ENCODE data around the gene RTN1.

The RTN1 gene

DNA sequence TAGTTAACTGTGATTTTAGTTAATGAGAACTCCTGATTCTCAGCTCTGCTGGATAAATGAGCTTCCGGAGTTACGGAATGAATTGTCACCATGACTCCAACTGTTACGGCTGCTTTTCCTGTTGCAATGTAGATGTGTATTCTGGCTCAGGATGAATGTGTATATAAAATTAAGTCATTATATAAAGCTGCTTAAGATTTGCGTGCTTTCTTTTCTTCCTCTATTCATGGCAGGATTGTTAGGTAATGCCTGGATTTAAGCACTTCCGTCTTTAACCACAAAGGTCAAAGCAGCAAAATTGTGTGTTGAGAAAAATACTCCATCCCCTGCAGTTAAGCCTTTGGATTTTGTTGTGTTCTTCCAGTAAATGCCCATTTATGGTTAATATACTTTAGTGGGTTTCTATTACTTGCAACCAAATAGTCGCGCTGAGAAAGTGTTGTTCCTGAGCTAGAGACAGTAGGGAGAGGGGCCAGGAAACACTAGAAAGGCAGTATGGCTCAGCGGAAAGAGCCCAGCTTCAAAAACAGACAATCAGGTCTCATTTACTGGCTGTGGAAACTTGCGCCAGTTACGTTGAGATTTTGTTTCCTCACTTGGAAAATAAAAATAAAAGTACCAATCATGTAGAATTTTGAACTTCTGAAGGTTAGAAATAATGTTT, 284.6 kb downstream of the RTN1 start:
- DNase-seq, result no peak
- Histone ChIP-seq H3K36me3 (ENCODE audit: control insufficient read depth, insufficient read depth, low read length) (no peaks in the 10 kb centered on the region), H2BK120ac (ENCODE audit: low read depth, low read length) (no peak overlapping the region), H2BK5ac (ENCODE audit: low read length) (no peak overlapping the region), H3K4ac (ENCODE audit: low read depth, low read length) (no peak overlapping the region), H3K27me3 (ENCODE audit: insufficient read depth, low read length, poor library complexity) (no peaks in the 10 kb centered on the region), H3K79me2 (ENCODE audit: control insufficient read depth, insufficient read depth, low read length) (no peaks in the 10 kb centered on the region), H2BK15ac (replicated peaks; ENCODE audit: low read depth) (no peak overlapping the region), H3K9ac (ENCODE audit: low read length) (no peak overlapping the region), H4K8ac (ENCODE audit: low read depth, low read length) (no peak overlapping the region), H3K4me1 (ENCODE audit: control insufficient read depth, low read depth, low read length) (no peaks in the 10 kb centered on the region), H4K5ac (ENCODE audit: low read length) (no peak overlapping the region), H3K79me1 (ENCODE audit: low read length) (no peaks in the 10 kb centered on the region), H3K27ac (ENCODE audit: low read depth, low read length) (no peak overlapping the region), H3K18ac (ENCODE audit: low read length) (no peak overlapping the region), H3K23ac (ENCODE audit: low read length) (no peak overlapping the region), H3K4me2 (ENCODE audit: low read length) (no peak overlapping the region), H3K56ac (ENCODE audit: low read length) (no peak overlapping the region), H2AK5ac (ENCODE audit: low read length) (no peak overlapping the region), H3K4me3 (ENCODE audit: low read length) (no peak overlapping the region)
- WGBS (ENCODE audit: extremely low coverage, insufficient coverage, low lambda C conversion rate), result no CpG with 5 or more reads among the region's 10 CpGs

DNA sequence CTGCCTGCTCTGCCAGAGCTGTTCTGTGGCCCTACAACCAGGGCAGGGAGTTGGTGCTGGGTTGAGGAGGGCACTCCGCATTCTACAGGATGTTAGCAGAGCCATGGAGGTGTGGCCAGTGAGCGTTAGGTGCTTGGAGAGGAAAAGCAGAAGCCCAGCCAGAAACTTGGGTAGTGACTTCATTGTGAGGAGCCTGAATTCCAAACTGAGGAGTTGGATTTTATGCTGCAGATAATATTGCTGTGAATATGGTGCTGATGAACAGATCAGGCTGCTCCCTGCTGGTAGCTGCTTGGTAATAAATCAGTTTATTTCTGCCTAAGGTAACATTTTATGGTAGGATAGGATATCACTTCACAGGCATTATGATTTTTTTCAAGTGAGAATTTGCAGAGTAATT, 286.8 kb downstream of the RTN1 start:
- no peak overlapping the region for H3K27ac ChIP-seq (ENCODE audit: low read depth, low read length)
- H3K18ac ChIP-seq (ENCODE audit: low read length), result no peak overlapping the region
- no peak overlapping the region for H4K5ac ChIP-seq (ENCODE audit: low read length)
- no peak overlapping the region for H3K4me2 ChIP-seq (ENCODE audit: low read length)
- H3K79me1 ChIP-seq (ENCODE audit: low read length), result no peaks in the 10 kb centered on the region
- no peak overlapping the region for H3K4me3 ChIP-seq (ENCODE audit: low read length)
- no peaks in the 10 kb centered on the region for H3K36me3 ChIP-seq (ENCODE audit: control insufficient read depth, insufficient read depth, low read length)
- no peak overlapping the region for H3K23ac ChIP-seq (ENCODE audit: low read length)
- no peak overlapping the region for H2BK120ac ChIP-seq (ENCODE audit: low read depth, low read length)
- H3K4ac ChIP-seq (ENCODE audit: low read depth, low read length), result no peak overlapping the region
- H2BK5ac ChIP-seq (ENCODE audit: low read length), result no peak overlapping the region
- no peaks in the 10 kb centered on the region for H3K79me2 ChIP-seq (ENCODE audit: control insufficient read depth, insufficient read depth, low read length)
- DNase-seq, result peak; percentile 43
- H3K9ac ChIP-seq (ENCODE audit: low read length), result no peak overlapping the region
- H3K56ac ChIP-seq (ENCODE audit: low read length), result no peak overlapping the region
- no peak overlapping the region for H2BK15ac ChIP-seq (replicated peaks; ENCODE audit: low read depth)
- H3K4me1 ChIP-seq (ENCODE audit: control insufficient read depth, low read depth, low read length), result no peaks in the 10 kb centered on the region
- no CpG with 5 or more reads among the region's 2 CpGs for WGBS (ENCODE audit: extremely low coverage, insufficient coverage, low lambda C conversion rate)
- H4K8ac ChIP-seq (ENCODE audit: low read depth, low read length), result no peak overlapping the region
- H3K27me3 ChIP-seq (ENCODE audit: insufficient read depth, low read length, poor library complexity), result no peaks in the 10 kb centered on the region
- H2AK5ac ChIP-seq (ENCODE audit: low read length), result no peak overlapping the region

DNA sequence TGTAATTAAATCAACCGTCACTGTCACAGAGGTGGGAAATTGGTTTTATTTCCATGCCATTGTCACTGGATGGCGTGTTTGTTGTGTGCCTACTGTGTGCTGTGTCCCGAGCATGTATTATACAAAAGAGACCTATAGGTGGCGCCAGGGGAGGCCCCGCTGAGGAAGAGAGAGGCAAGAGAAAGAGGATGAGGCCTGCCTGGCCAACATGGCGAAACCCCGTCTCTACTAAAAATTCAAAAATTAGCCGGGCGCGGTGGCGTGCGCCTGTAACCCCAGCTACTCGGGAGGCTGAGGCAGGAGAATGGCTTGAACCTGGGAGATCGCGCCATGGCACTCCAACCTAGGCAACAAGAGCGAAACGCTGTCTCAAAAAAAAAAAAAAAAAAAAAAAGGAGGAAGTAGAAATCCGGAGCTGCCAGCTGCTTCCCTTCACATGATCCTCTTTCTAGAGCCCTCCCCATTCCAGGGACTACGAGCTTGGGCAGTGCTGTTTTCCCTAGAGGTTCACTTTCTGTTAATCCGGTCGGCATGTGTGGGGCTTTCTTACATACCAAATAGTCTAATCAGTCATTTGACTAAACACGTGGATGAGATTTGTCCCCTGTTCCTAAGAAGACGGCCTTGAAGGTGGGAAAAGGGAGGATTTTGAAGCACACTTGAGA, 287.6 kb downstream of the RTN1 start:
- no peak overlapping the region for H2AK5ac ChIP-seq (ENCODE audit: low read length)
- no peak overlapping the region for H2BK120ac ChIP-seq (ENCODE audit: low read depth, low read length)
- no CpG with 5 or more reads among the region's 23 CpGs for WGBS (ENCODE audit: extremely low coverage, insufficient coverage, low lambda C conversion rate)
- H3K23ac ChIP-seq (ENCODE audit: low read length), result no peak overlapping the region
- H3K4me1 ChIP-seq (ENCODE audit: control insufficient read depth, low read depth, low read length), result no peaks in the 10 kb centered on the region
- no peak overlapping the region for H4K5ac ChIP-seq (ENCODE audit: low read length)
- no peak overlapping the region for H2BK5ac ChIP-seq (ENCODE audit: low read length)
- peak; percentile 53 for DNase-seq
- no peak overlapping the region for H3K27ac ChIP-seq (ENCODE audit: low read depth, low read length)
- H3K4me2 ChIP-seq (ENCODE audit: low read length), result no peak overlapping the region
- H3K4ac ChIP-seq (ENCODE audit: low read depth, low read length), result no peak overlapping the region
- H3K56ac ChIP-seq (ENCODE audit: low read length), result no peak overlapping the region
- no peak overlapping the region for H3K18ac ChIP-seq (ENCODE audit: low read length)
- H3K79me2 ChIP-seq (ENCODE audit: control insufficient read depth, insufficient read depth, low read length), result no peaks in the 10 kb centered on the region
- H2BK15ac ChIP-seq (replicated peaks; ENCODE audit: low read depth), result no peak overlapping the region
- H3K79me1 ChIP-seq (ENCODE audit: low read length), result no peaks in the 10 kb centered on the region
- no peaks in the 10 kb centered on the region for H3K36me3 ChIP-seq (ENCODE audit: control insufficient read depth, insufficient read depth, low read length)
- H3K9ac ChIP-seq (ENCODE audit: low read length), result no peak overlapping the region
- no peaks in the 10 kb centered on the region for H3K27me3 ChIP-seq (ENCODE audit: insufficient read depth, low read length, poor library complexity)
- H4K8ac ChIP-seq (ENCODE audit: low read depth, low read length), result no peak overlapping the region
- no peak overlapping the region for H3K4me3 ChIP-seq (ENCODE audit: low read length)

- H2BK5ac ChIP-seq (ENCODE audit: low read length), result no peak overlapping the region
- no peak overlapping the region for H2BK15ac ChIP-seq (replicated peaks; ENCODE audit: low read depth)
- H2AK5ac ChIP-seq (ENCODE audit: low read length), result no peak overlapping the region
- DNase-seq, result no peak
- no peak overlapping the region for H3K4me2 ChIP-seq (ENCODE audit: low read length)
- H3K23ac ChIP-seq (ENCODE audit: low read length), result no peak overlapping the region
- no peak overlapping the region for H3K18ac ChIP-seq (ENCODE audit: low read length)
- H3K4me1 ChIP-seq (ENCODE audit: control insufficient read depth, low read depth, low read length), result no peaks in the 10 kb centered on the region
- no peaks in the 10 kb centered on the region for H3K36me3 ChIP-seq (ENCODE audit: control insufficient read depth, insufficient read depth, low read length)
- H2BK120ac ChIP-seq (ENCODE audit: low read depth, low read length), result no peak overlapping the region
- H4K5ac ChIP-seq (ENCODE audit: low read length), result no peak overlapping the region
- no peak overlapping the region for H3K4me3 ChIP-seq (ENCODE audit: low read length)
- H3K4ac ChIP-seq (ENCODE audit: low read depth, low read length), result no peak overlapping the region
- H3K9ac ChIP-seq (ENCODE audit: low read length), result no peak overlapping the region
- H3K79me1 ChIP-seq (ENCODE audit: low read length), result no peaks in the 10 kb centered on the region
- H4K8ac ChIP-seq (ENCODE audit: low read depth, low read length), result no peak overlapping the region
- WGBS (ENCODE audit: extremely low coverage, insufficient coverage, low lambda C conversion rate), result no CpG with 5 or more reads among the region's 3 CpGs
- H3K27ac ChIP-seq (ENCODE audit: low read depth, low read length), result no peak overlapping the region
- no peaks in the 10 kb centered on the region for H3K27me3 ChIP-seq (ENCODE audit: insufficient read depth, low read length, poor library complexity)
- H3K56ac ChIP-seq (ENCODE audit: low read length), result no peak overlapping the region
- no peaks in the 10 kb centered on the region for H3K79me2 ChIP-seq (ENCODE audit: control insufficient read depth, insufficient read depth, low read length)
Observed at GRCh38 chr14:59582161-59582560, 288.4 kb downstream of the RTN1 start.

DNA sequence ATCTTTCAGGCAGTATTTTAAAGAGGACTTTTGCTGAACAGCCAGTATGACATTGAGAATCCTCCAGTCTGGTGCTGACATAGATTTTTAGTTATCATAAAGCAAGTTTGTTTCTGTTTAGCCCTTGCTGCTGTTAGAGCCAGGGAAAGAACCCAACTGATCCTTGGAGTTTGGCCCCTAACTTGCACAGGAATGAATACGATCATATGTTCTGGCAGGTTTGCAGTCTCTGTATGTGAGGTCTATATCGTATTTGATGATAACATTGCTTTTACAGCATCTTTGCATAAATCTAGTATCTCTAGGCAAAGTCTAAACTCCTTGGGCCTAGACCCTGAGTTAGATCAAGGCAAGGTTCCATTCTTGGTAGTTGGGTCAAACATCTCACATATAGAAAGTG, 289.7 kb downstream of the RTN1 start:
- Histone ChIP-seq H3K4me1 (ENCODE audit: control insufficient read depth, low read depth, low read length) (no peaks in the 10 kb centered on the region), H2AK5ac (ENCODE audit: low read length) (no peak overlapping the region), H2BK5ac (ENCODE audit: low read length) (no peak overlapping the region), H3K56ac (ENCODE audit: low read length) (no peak overlapping the region), H2BK15ac (replicated peaks; ENCODE audit: low read depth) (no peak overlapping the region), H3K79me1 (ENCODE audit: low read length) (no peaks in the 10 kb centered on the region), H3K23ac (ENCODE audit: low read length) (no peak overlapping the region), H3K27me3 (ENCODE audit: insufficient read depth, low read length, poor library complexity) (no peaks in the 10 kb centered on the region), H3K18ac (ENCODE audit: low read length) (no peak overlapping the region), H3K27ac (ENCODE audit: low read depth, low read length) (no peak overlapping the region), H3K9ac (ENCODE audit: low read length) (no peak overlapping the region), H3K4me2 (ENCODE audit: low read length) (no peak overlapping the region), H3K36me3 (ENCODE audit: control insufficient read depth, insufficient read depth, low read length) (no peaks in the 10 kb centered on the region), H3K4ac (ENCODE audit: low read depth, low read length) (no peak overlapping the region), H3K79me2 (ENCODE audit: control insufficient read depth, insufficient read depth, low read length) (no peaks in the 10 kb centered on the region), H4K5ac (ENCODE audit: low read length) (no peak overlapping the region), H3K4me3 (ENCODE audit: low read length) (no peak overlapping the region), H2BK120ac (ENCODE audit: low read depth, low read length) (no peak overlapping the region), H4K8ac (ENCODE audit: low read depth, low read length) (no peak overlapping the region)
- no peak for DNase-seq
- WGBS (ENCODE audit: extremely low coverage, insufficient coverage, low lambda C conversion rate), result no CpG with 5 or more reads among the region's 2 CpGs
